A549 (cell line): ENCODE data around the gene HMX2. TPM values are rescaled to one million over a fixed set of nuclear protein-coding genes. Genes with fewer than 3 reads are reported as not detected.
"Not testable (repeated sequence)": the region's sequence is repeated elsewhere in the genome, so short reads cannot be mapped to it uniquely, and the experiment has no call there.

ENCODE experiments used
- ATAC-seq, 2 experiments: fragments of 200-7000 bp in 1 of 2; fragments of >200 bp in 1 of 2; cut with Nextera tagmentation in 1 of 2; cut with Tn5 transposase in 1 of 2; 3 replicates each; pipeline versions ENCODE4 v1.8.0 to v1.9.1; 2018 to 2020; ENCODE audit warnings: mild to moderate bottlenecking in 1 of 2, moderate library complexity in 1 of 2
- CTCF ChIA-PET: fragments of 300-600 bp; sonication (Branson Sonifier 250); formaldehyde crosslinking; extraction: SDS; loops from one replicate; lab custom pipeline; 2021; ENCODE audit warnings: antibody characterized with exemption, inconsistent platforms; lab: Yijun Ruan, JAX
- POLR2A ChIA-PET: fragments of 350-600 bp; formaldehyde crosslinking; extraction: SDS; loops from one replicate; lab custom pipeline; 2021; ENCODE audit warnings: antibody characterized with exemption, inconsistent platforms; lab: Yijun Ruan, JAX
- DNase-seq, 2 experiments: peaks; one replicate each; pipeline versions ENCODE4 v3.0.0 to v3.0.0-alpha.2; 2011 to 2016; ENCODE audit warnings: low read depth in 1 of 2, low spot score in 1 of 2
- FAIRE-seq: peaks from 2 replicates; lab custom pipeline; 2011; peaks lifted over from hg19 to GRCh38; lab: Jason Lieb, UNC
- H3K27ac ChIP-seq, 2 experiments: fragments of >200 bp; sonication (Bioruptor Twin); formaldehyde crosslinking; 3 replicates each; pipeline ENCODE4 v1.5.1; 2016 to 2017
- H3K4me1 ChIP-seq: fragments of >200 bp; sonication (Bioruptor Twin); formaldehyde crosslinking; 3 replicates; pipeline ENCODE4 v1.6.1; 2016
- H3K4me2 ChIP-seq: fragments of >200 bp; sonication (Bioruptor Twin); formaldehyde crosslinking; 3 replicates; pipeline ENCODE4 v1.6.1; 2016
- H3K4me3 ChIP-seq: fragments of >200 bp; sonication (Bioruptor Twin); formaldehyde crosslinking; 3 replicates; pipeline ENCODE4 v1.5.1; 2016
- H3K9me3 ChIP-seq: fragments of >200 bp; sonication (Bioruptor Twin); formaldehyde crosslinking; 3 replicates; pipeline ENCODE4 v1.6.1; 2016
- ATOH8 ChIP-seq: fragments of 250-450 bp; sonication (Bioruptor Pico); IDR thresholded peaks from 2 replicates; pipeline ENCODE4 v1.5.0; 2020; ENCODE audit warnings: low read depth, mild to moderate bottlenecking, moderate library complexity
- CTCF ChIP-seq: fragments of >200 bp; sonication (Bioruptor Twin); formaldehyde crosslinking; IDR thresholded peaks from 3 replicates; pipeline ENCODE4 v1.5.1; 2016
- EHMT2 ChIP-seq: fragments of 200-600 bp; sonication (generic); IDR thresholded peaks from 2 replicates; pipeline ENCODE4 v1.6.1; 2016; ENCODE audit warnings: antibody characterized with exemption, low read depth, mild to moderate bottlenecking, moderate library complexity
- EP300 ChIP-seq, 2 experiments: fragments of >200 bp; sonication (Bioruptor Twin); formaldehyde crosslinking; IDR thresholded peaks; 2 replicates in 1 of 2; 3 replicates in 1 of 2; pipeline ENCODE4 v1.6.1; 2016 to 2017
- FOSB ChIP-seq: fragments of 250-450 bp; sonication (Bioruptor Pico); IDR thresholded peaks from 2 replicates; pipeline ENCODE4 v1.5.0; 2020; ENCODE audit warnings: mild to moderate bottlenecking, moderate library complexity
- HDAC2 ChIP-seq: fragments of 200-600 bp; sonication (generic); IDR thresholded peaks from 2 replicates; pipeline ENCODE4 v1.6.1; 2016
- HMGXB4 ChIP-seq: fragments of 250-450 bp; sonication (Bioruptor Pico); IDR thresholded peaks from 2 replicates; pipeline ENCODE4 v1.5.0; 2021; ENCODE audit warnings: mild to moderate bottlenecking, moderate library complexity, borderline replicate concordance
- HOXB5 ChIP-seq: fragments of 250-450 bp; sonication (Bioruptor Pico); IDR thresholded peaks from 2 replicates; pipeline ENCODE4 v1.5.0; 2020; ENCODE audit warnings: mild to moderate bottlenecking, moderate library complexity
- JUN ChIP-seq, 2 experiments: fragments of >200 bp; sonication (Bioruptor Twin); formaldehyde crosslinking; IDR thresholded peaks; 2 replicates in 1 of 2; 3 replicates in 1 of 2; pipeline ENCODE4 v1.6.1; 2016 to 2017
- KDM1A ChIP-seq: fragments of 200-600 bp; sonication (generic); IDR thresholded peaks from 2 replicates; pipeline ENCODE4 v1.6.1; 2016; ENCODE audit warnings: low read depth, mild to moderate bottlenecking
- MAFK ChIP-seq: fragments of 450-650 bp; IDR thresholded peaks from 2 replicates; pipeline ENCODE4 v1.6.1; 2014; ENCODE audit not compliant: partially characterized antibody
- NR3C1 ChIP-seq: fragments of >200 bp; sonication (Bioruptor Twin); formaldehyde crosslinking; IDR thresholded peaks from 3 replicates; pipeline ENCODE4 v1.6.1; 2017
- PBX3 ChIP-seq: IDR thresholded peaks from 2 replicates; pipeline ENCODE4 v1.6.1; 2012
- POLR2AphosphoS2 ChIP-seq: conservative IDR thresholded peaks from 2 replicates; pipeline ENCODE4 v1.6.1; 2012; ENCODE audit warnings: low read length, improper control_type of control experiment, inconsistent platforms
- WGBS: methylation state at CpG from one replicate; pipeline ENCODE4 v1.1.6; 2017; ENCODE audit errors: missing lambda C conversion rate; 5-methylcytosine and 5-hydroxymethylcytosine counted together
- polyA plus RNA-seq, 4 experiments: library from polyadenylated mRNA; depleted of rRNA in 3 of 4; stranded (reverse); fragments of >200 nt; fragmentation: RNase III in 1 of 4; extraction: RNeasy Plus Mini Kit Qiagen cat#74134 plus additional on column Dnase treatment in 1 of 4; gene quantifications; 2 replicates in 3 of 4; 3 replicates in 1 of 4; pipeline ENCODE4 v1.2.3, GENCODE V29; 2011 to 2017

The HMX2 gene
- polyA plus RNA-seq, 2 of the 4 experiments (the other 2 are of a cell fraction): 0.08 TPM; not detected in 1

GRCh38 chr10:123165445-123166072, 17.6 kb downstream of the HMX2 start:
- DNase-seq (no peak), ATAC-seq (peak; percentile 59 to 81; a peak in 4 of 6 replicates), FAIRE-seq (no peak)
- H3K27ac ChIP-seq: no peak overlapping the region
- POLR2A ChIA-PET: interaction anchor here (1.4 kb wide), 1 partner anchor 12 kb away, joined by 5 read pairs; the partner anchor contains the start of gene BUB3
- H3K4me2 ChIP-seq: no peak overlapping the region
- H3K4me1 ChIP-seq: no peaks in the 10 kb centered on the region
- CTCF ChIA-PET: interaction anchor here (1.2 kb wide), 1 partner anchor 32 kb away, joined by 3 read pairs; no protein-coding TSS in a partner anchor
- H3K4me3 ChIP-seq: no peak overlapping the region
- no peaks in the 10 kb centered on the region for H3K9me3 ChIP-seq
- WGBS: 73% methylated on average over 4 of the region's 4 CpGs
- no peak for TF ChIP-seq MAFK
- TF ChIP-seq HOXB5 (CRISPR knock-in tag): no peak
- TF ChIP-seq EHMT2: no peak
- TF ChIP-seq EP300 (IDR thresholded peaks at IDR 0.05): no peak
- TF ChIP-seq HMGXB4 (CRISPR knock-in tag): no peak
- no peak for TF ChIP-seq NR3C1
- TF ChIP-seq CTCF: no peak
- no peak for TF ChIP-seq HDAC2
- TF ChIP-seq JUN (IDR thresholded peaks at IDR 0.05): no peak
- no peak for TF ChIP-seq ATOH8 (CRISPR knock-in tag)
- no peak for TF ChIP-seq PBX3

- ATAC-seq: no peak
- 95% methylated on average over 2 of the region's 2 CpGs for WGBS
- Histone ChIP-seq H3K4me3 (no peak overlapping the region), H3K9me3 (no peaks in the 10 kb centered on the region), H3K4me1 (no peaks in the 10 kb centered on the region), H3K4me2 (no peak overlapping the region), H3K27ac (no peak overlapping the region)
- ChIA-PET CTCF (interaction anchor here (1.5 kb wide), 1 partner anchor 214 kb away, joined by 3 read pairs; no protein-coding TSS in a partner anchor), POLR2A (no interaction called here)
- TF ChIP-seq EHMT2: no peak
- no peak for TF ChIP-seq KDM1A
- DNase-seq: no peak
- no peak for FAIRE-seq
Observed at GRCh38 chr10:123166618-123167017, 18.7 kb downstream of the HMX2 start.

GRCh38 chr10:123170961-123171360, 23.0 kb downstream of the HMX2 start:
- TF ChIP-seq FOSB (CRISPR knock-in tag): no peak
- TF ChIP-seq POLR2AphosphoS2: no peak
- no peak for TF ChIP-seq NR3C1
- no peaks in the 10 kb centered on the region for H3K9me3 ChIP-seq
- POLR2A ChIA-PET: no interaction called here
- no peak overlapping the region for H3K4me2 ChIP-seq
- FAIRE-seq: no peak
- H3K4me3 ChIP-seq: no peak overlapping the region
- H3K27ac ChIP-seq: no peak overlapping the region
- WGBS: 97% methylated on average over 4 of the region's 4 CpGs
- H3K4me1 ChIP-seq: no peaks in the 10 kb centered on the region
- DNase-seq: no peak
- CTCF ChIA-PET: no interaction called here
- ATAC-seq: no peak

GRCh38 chr10:123171616-123172015, 23.7 kb downstream of the HMX2 start:
- H3K4me1 ChIP-seq, H3K27ac ChIP-seq, H3K9me3 ChIP-seq, POLR2A ChIA-PET, ATAC-seq, H3K4me2 ChIP-seq, FAIRE-seq, DNase-seq, H3K4me3 ChIP-seq: not testable (repeated sequence)
- 98% methylated on average over 10 of the region's 10 CpGs for WGBS
- CTCF ChIA-PET: interaction anchor here (1.3 to 1.4 kb wide), 2 partner anchors 38 to 388 kb away, joined by 3 read pairs; no protein-coding TSS in a partner anchor
